ENCODE data around the gene COL5A1.

GRCh38 chr9:134792627-134793026, 151.0 kb downstream of the COL5A1 start:
- TF ChIP-seq CTCF (IDR thresholded peaks at IDR 0.05): no peak
- TF ChIP-seq POLR2A (IDR thresholded peaks at IDR 0.05): no peak

Measured in Peyer's patch (tissue), 4 donors.